Bronchial epithelial cell (primary cell): Measurements from ENCODE around the gene PRIM2. TPM values are rescaled to one million over a fixed set of nuclear protein-coding genes. Genes with fewer than 3 reads are reported as not detected.
"Not testable (repeated sequence)": the region's sequence is repeated elsewhere in the genome, so short reads cannot be mapped to it uniquely, and the experiment has no call there.

Experiments used
- DNase-seq: peaks from one replicate; pipeline ENCODE4 v3.0.0-alpha.2; 2010; ENCODE audit warnings: low read depth
- FAIRE-seq: peaks from 2 replicates; lab custom pipeline; 2011; peaks lifted over from hg19 to GRCh38; lab: Jason Lieb, UNC
- H3K27me3 ChIP-seq: 2 replicates; pipeline ENCODE4 v1.5.1; 2011; ENCODE audit warnings: low read length; ENCODE audit not compliant: control insufficient read depth, insufficient read depth
- H3K36me3 ChIP-seq: 2 replicates; pipeline ENCODE4 v1.5.1; 2011; ENCODE audit warnings: low read length; ENCODE audit not compliant: control insufficient read depth, insufficient read depth
- H3K4me3 ChIP-seq: 2 replicates; pipeline ENCODE4 v1.5.1; 2011; ENCODE audit warnings: mild to moderate bottlenecking, low read depth, low read length, control low read depth
- CTCF ChIP-seq: IDR thresholded peaks from 2 replicates; pipeline ENCODE4 v1.5.1; 2011; ENCODE audit warnings: mild to moderate bottlenecking, moderate library complexity, low read length, control low read depth, inconsistent platforms; ENCODE audit not compliant: insufficient read depth, severe bottlenecking
- total RNA-seq: library from RNA; depleted of rRNA; stranded (reverse); fragments of >200 nt; gene quantifications from 2 replicates; pipeline ENCODE4 v1.2.1, GENCODE V29; 2014

PRIM2 gene
- 10.1 and 14.7 TPM in 2 replicates for total RNA-seq

DNA sequence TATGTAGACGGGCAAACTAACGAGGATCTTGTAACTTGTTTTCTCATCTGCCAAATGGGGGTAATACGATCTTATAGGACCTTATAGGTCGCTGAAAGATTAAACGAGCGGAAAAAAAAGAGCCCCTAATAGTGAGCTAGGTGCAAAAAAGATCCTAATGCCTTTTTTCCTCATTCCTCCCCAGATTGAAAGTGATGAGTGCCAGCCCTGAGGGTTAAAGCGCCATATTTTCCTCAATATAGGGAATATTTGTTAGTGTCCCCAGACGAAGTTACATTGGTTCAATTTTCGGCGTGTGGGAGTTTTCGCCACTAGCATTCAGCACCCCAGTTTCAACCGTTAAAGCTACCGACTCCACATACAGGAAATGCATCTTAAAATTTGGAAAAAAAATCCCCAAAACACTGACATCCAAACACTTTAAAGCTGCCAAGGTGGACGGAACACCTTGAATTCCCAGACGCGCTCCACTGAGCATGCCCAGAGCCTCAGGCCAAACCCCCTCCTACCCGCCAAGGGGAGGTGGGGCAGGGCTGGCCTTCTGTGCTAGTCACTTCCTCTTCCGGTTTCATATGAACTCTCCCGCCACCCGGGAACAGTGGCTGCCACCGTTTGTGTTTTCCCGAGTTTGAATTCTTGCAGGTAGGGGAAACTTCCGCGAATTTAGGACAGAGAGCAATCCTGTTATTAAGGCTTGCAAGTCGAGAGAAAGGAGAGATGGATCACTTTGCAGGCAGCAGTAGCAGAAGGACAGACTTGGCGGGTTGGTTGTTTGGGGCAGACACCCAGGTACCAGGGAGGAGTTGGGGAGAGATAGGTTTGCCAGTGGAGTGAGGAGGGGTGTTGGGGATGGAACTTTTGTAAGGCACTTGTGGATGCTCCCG lies at the start of gene PRIM2:
PRIM2 (plus strand) TSS at position 571 of the 884 bp plus-strand sequence. CDS start 816 bp downstream, outside the sequence.
- FAIRE-seq: no peak
- Histone ChIP-seq H3K27me3 (no peaks in the 10 kb centered on the region), H3K36me3 (no peaks in the 10 kb centered on the region), H3K4me3 (peak within 1 kb of the TSS; percentile 60)
- no peak for TF ChIP-seq CTCF
- DNase-seq: peak; percentile 79

GRCh38 chr6:57268294-57268640 lies 49.2 kb upstream of the PRIM2 start:
- H3K27me3 ChIP-seq: no peaks in the 10 kb centered on the region
- no peaks in the 10 kb centered on the region for H3K36me3 ChIP-seq
- TF ChIP-seq CTCF: no peak
- H3K4me3 ChIP-seq: no peak overlapping the region
- no peak for FAIRE-seq
- no peak for DNase-seq

GRCh38 chr6:57274113-57274824 lies 43.2 kb upstream of the PRIM2 start:
- FAIRE-seq, H3K4me3 ChIP-seq, H3K27me3 ChIP-seq, H3K36me3 ChIP-seq, DNase-seq: not testable (repeated sequence)

DNA sequence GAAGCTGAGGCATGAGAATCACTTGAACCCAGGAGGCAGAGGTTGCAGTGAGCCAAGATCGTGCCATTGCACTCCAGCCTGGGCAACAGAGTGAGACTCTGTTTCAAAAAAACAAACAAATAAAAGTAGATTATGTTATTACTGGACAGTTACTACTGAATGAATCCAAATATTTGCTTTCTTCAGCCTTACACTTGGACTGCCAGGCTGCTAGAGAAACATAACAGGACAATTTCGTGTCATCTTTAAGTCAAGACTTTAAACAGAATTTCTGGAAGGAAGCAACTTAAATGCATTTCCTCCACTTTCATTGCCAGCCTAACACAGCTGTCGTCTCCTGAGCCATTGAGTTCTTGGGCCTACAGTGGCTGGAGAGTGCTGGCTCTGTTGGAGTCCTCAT lies 42.0 kb upstream of the PRIM2 start:
- no peak for TF ChIP-seq CTCF
- Histone ChIP-seq H3K36me3 (no peaks in the 10 kb centered on the region), H3K4me3 (no peak overlapping the region), H3K27me3 (no peaks in the 10 kb centered on the region)
- FAIRE-seq (no peak), DNase-seq (no peak)

DNA sequence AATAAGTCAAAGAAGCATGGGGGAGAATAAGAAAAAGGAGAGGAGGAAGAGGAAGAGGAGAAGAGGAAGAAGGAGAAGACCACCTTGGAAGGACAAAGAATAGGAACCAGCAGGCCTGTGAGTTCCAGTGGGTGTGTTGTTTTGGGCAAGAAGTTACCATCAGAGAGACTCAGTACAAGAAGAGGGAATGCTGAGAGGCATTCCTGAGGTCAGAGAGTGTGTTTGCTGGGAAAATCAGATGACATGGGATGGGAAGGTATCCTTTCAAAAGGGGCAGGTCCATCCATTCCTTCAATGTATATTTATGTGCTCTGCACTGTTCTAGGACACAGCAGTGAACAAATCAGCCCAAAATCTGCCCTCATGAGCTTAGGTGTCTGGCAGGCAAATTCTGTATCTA lies 40.5 kb upstream of the PRIM2 start:
- no peaks in the 10 kb centered on the region for H3K27me3 ChIP-seq
- no peak for TF ChIP-seq CTCF
- FAIRE-seq: no peak

GRCh38 chr6:57278570-57278969 lies 38.9 kb upstream of the PRIM2 start:
- Histone ChIP-seq H3K36me3 (no peaks in the 10 kb centered on the region), H3K4me3 (no peak overlapping the region), H3K27me3 (no peaks in the 10 kb centered on the region)
- FAIRE-seq (no peak), DNase-seq (no peak)
- TF ChIP-seq CTCF: no peak

More for the DNA sequence above, 40.5 kb upstream of the PRIM2 start:
- no peak overlapping the region for H3K4me3 ChIP-seq
- no peak for DNase-seq
- H3K36me3 ChIP-seq: no peaks in the 10 kb centered on the region
